GM19468 (cell line): Measurements from ENCODE around the gene CD200R1.
"Not testable (repeated sequence)": the region's sequence is repeated elsewhere in the genome, so short reads cannot be mapped to it uniquely, and the experiment has no call there.

ENCODE experiments used
- ATAC-seq: cut with Tn5 transposase; IDR thresholded peaks from one replicate; pipeline ENCODE4 v1.9.1; 2021; ENCODE audit warnings: mild to moderate bottlenecking, moderate library complexity, moderate number of reproducible peaks; ENCODE audit not compliant: unreplicated experiment; ENCODE audit errors: extremely low read depth

CD200R1 gene

DNA sequence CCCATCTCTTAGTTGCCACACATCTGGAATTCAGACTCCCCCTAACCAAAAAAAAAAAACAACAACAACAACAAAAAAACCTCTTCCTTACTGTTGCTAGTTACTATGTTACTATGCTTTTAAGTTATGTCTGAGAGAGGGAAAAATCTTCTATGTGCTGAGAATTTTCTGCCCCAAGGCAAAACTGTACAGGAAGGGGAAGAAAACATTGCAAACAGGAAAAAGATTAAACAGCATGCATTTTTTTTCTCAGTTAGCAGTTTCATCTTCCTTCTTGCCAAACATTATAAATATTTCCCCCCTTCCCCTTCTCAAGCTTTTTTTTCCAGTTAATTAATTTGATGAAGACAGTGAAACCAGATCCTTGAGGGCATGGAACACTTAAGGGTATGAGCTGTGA, 1.1 kb upstream of the CD200R1 start:
- ATAC-seq, result no peak

DNA sequence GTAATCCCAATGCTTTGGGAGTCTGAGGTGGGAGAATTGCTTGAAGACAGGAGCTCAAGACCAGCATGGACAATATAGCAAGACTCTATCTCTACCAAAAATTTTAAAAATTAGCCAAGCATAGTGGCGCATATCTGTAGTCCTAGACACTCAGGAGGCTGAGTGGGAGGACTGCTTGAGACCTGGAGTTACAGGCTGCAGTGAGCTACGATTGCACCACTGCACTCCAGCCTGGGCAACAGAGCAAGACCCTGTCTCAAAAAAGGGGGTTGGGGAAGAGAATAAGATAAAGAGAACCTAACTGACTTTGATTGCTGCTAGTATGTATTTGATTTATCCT, 755 bp downstream of the CD200R1 start:
- ATAC-seq, result no peak

DNA sequence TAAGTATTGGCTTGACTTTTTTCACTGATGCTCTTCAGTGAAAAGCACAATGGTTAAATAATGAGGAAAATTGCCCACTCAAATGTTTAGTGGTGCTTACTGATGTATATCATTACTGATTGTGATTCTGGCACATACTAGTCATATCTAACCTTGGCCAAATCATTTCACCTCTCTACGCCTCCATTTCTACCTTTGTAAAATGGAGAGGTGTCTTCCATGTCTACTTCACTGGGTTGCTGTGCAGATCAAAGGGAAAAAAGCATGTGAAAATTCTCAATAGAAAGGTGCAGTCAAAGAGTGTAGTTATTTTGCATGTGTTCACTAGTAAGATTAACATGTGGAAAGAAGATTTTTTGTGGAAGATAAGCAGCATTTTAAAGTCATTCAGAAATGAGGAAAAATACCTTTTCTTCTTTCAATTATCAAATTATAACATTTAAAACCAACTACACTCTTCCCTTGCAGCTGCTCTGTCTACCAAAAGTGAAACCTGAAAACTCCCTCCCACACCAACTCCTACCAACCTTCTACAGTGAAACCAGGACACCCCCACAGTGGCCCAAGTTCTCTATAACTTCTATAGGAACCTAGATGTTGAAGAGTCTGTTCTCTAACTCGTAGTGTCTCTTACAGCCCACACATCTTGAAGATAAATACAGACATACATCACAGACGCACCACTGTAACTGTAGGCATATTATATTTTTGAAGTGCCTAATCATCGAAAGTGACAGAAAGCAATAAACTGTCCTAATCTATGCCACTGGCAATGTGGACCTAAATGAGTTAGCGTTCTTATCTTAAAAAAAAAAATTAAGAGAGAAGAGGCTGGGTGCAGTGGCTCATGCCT, 1.4 kb downstream of the CD200R1 start:
- peak; percentile 47 for ATAC-seq

DNA sequence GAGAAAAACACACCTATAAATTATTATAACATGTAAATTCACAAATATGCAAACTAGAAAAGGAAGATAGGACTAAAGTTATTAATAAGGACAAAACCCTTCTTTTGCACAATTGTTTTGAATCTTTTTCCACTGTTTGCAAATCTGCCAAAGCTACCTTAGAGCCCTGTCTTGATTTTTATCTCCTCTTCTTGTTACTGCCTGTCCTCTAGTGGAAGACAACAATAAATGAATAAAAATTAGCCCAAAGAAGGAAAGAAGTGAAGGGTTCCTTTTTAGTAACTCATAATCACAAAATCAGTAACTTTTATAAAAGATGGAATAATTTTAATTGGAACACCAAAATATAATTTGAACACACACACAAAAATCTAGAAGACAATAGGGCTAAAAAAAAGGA, 2.7 kb downstream of the CD200R1 start:
- no peak for ATAC-seq

DNA sequence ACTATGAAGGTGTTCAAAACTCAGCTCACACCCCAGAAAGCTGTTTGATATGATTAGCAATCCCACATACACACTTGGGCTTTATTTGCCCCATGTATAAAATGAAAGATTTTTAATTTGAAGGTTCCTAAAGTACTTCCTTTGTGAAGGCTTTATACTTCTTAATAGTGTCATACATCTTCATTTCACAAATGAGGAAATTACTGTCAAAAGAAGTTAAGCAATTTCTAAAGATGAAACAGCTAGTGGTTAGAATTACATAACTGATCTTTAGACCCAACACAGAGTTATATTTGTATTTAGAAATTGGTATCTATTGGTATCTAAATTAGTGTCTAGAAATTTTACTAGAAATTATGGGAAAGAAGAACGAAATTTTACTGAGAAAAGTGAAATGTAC, 7.1 kb downstream of the CD200R1 start:
- no peak for ATAC-seq

GRCh38 chr3:112967425-112967824, 7.5 kb downstream of the CD200R1 start:
- ATAC-seq, result no peak

- no peak for ATAC-seq
Measured at GRCh38 chr3:112966633-112967032, 8.3 kb downstream of the CD200R1 start.

DNA sequence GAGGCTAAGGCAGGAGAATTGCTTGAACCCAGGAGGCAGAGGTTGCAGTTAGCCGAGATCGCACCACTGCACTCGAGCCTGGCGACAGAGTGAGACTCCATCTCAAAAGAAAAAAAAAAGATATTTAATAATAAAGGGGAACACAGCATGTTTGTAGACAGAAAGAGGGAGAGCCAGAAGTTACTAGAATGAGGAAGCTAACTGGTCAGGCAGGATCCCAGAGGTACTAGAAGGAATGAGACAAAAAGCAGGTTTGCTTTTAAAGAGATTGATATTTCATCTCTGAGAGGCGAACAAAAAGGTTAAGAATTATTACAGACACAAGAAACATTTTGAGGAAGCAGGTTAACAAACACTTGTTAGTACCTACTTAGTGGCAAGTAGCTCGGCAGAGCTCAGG, 9.2 kb downstream of the CD200R1 start:
- no peak for ATAC-seq

- ATAC-seq, result no peak
Measured at GRCh38 chr3:112963683-112964082, 11.2 kb downstream of the CD200R1 start.

DNA sequence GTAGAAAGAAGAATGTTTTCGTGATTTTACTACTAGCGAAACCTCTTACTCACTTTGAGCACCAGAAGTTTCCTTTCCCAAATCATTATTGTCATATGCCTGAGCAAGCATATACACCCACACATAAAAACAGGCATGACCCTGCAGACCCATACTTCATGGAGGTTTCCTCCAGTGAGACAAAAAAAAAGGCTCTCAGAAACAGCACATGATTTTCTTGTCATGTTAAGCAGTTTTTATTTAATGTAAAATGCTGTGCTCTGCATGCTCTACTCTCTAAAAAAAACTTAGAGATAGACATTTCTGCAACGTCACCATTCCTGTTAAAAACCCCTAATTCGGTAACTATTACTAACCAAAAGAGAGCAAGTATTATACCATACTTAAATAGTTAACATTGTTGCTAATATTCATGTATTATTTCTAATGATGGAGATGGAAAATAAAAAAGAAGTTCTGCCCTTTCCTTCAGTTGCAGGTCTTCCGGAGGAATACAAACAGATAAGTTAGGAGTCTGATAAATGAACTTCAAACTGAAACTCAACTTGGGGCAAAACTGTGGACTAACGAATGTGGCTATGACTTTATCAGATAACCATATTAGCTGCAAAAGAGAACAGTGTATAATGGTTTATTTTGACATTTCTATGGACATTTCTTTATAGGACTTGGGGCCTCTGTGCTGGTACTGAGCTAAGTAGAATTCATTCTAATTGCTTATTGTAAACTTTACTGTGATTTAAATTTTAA, 15.9 kb downstream of the CD200R1 start:
- ATAC-seq, result no peak

DNA sequence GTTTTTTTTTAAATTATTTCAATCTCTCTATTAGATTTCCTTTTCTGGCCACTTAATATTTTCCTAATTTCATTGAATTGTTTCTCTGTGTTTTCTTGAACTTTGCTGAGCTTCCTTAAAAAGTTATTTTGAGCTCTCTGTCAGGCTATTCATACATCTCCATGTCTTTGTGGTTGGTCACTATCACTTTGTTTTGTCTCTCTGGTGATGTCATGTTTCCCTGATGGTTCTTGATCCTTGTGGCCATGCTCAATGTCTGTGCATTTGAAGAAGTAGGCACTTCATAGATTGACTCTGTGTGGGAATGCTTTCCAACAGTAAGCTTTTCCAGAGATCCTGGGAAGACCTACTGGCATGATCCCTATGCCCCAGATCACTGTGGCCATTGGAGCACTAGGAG, 18.6 kb downstream of the CD200R1 start:
- no peak for ATAC-seq

- no peak for ATAC-seq
Measured at GRCh38 chr3:112948346-112948838, 26.5 kb downstream of the CD200R1 start.

GRCh38 chr3:112931736-112932521, 43.0 kb downstream of the CD200R1 start:
- no peak for ATAC-seq

- ATAC-seq, result no peak
Measured at GRCh38 chr3:112930771-112931170, 44.1 kb downstream of the CD200R1 start.

DNA sequence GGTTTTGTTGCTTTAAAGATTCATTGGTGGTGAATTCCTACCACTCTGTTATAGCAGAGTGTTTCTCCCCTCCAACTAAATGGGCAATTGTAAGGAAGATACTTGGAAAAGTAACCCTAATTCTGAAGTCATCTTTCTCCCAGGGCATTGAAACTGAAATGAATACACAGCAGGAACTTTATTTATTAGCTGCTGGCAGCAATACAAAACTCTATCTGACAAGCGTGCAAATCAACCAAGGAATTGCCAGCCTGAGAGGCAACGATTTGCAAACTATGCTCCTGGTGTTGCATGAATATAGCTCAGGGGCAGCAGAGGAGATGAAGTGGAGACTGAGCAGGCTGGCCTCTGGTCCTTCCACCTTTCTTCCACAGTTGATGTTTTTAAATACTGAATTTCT, 48.9 kb downstream of the CD200R1 start:
- no peak for ATAC-seq

DNA sequence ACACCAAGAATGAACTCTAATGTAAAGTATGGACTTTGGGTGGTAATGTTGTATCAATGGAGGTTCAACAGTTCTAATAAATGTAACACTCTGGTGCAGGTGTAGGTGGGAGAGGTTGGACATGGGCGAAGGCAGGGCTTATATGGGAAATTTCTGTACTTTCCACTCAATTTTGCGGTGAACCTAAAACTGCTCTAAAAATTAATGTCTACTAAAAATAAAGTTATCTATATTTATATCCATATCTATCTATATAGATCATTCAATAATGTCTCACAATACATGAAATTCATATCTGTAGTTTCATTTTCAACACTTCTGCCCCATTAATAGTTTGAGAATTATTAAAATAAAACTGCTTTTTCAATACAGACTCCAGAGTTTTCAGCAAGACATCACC, 49.3 kb downstream of the CD200R1 start:
- ATAC-seq, result no peak

GRCh38 chr3:112919541-112919940, 55.4 kb downstream of the CD200R1 start:
- not testable (repeated sequence) for ATAC-seq

DNA sequence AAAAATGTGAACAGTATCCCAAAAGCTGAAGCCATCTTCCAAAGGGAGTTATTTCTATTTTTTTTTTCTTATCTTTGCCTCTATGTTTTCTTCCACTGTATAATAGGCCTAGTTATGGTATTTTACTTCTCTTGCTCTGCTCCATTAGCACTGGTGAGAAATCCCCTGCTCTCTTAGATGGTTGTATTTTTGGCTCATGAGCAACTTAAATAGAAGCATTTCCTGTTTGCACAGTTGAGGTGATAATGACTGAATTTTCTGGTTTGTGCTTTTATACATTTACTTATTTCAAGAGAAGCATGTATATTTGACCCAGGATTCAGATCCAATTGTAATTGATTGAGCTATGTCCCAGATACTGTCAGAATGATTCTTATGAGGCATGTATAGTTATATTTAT, 66.7 kb downstream of the CD200R1 start:
- ATAC-seq, result peak; percentile 91

- no peak for ATAC-seq
Measured at GRCh38 chr3:112904786-112905185, 70.1 kb downstream of the CD200R1 start.

DNA sequence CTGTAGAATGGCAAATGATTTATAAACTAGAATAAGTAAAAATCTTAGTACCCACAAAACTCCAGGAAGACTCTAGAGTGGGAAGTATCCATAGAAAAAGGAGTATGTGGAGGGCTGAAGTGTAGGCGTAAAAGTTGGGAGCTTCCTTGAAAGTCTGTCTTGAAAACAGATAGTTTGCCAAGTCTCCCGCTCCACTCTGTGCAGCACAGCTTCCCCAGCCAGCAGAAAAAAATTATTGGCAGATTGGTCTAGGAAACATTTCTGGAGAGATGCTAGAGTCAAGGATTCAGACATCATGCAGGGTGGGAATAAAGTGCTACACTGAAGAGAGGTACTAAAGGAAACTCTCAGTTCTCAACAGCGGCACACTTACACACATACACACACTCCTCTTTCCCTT, 74.8 kb downstream of the CD200R1 start:
- ATAC-seq, result no peak

DNA sequence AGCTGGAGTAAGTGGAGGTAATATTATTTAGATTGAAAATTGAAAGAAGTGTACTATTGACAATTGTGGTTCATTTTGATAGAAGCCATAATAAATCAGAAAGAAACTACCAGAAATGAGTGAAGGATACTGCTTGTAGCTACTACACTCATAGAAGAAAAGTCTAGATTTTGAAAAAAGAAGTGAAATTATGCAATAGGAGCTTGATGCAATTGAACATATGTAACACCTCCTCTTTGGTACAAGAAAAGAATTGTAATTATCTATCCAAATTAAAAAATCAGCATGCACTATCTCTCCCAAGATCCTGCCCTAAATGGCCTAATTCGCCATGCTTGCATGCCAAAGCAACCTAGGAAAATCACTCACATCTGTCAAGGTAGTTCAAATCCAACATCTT, 77.1 kb downstream of the CD200R1 start:
- ATAC-seq, result no peak
